ENCODE data around the gene SRCAP.
A peak's percentile ranks its signal among the peaks of the same experiment; 100 is the strongest.

Gene SRCAP

GRCh38 chr16:30652718-30653117 is 46.3 kb upstream of the SRCAP start:
- TF ChIP-seq USF1 (IDR thresholded peaks at IDR 0.05) (no peak), YY1 (IDR thresholded peaks at IDR 0.05; ENCODE audit: low read depth) (no peak), REST (IDR thresholded peaks at IDR 0.05; ENCODE audit: low read depth) (no peak), TCF12 (IDR thresholded peaks at IDR 0.05; ENCODE audit: low read depth) (no peak), NFIC (IDR thresholded peaks at IDR 0.05) (no peak), TEAD4 (IDR thresholded peaks at IDR 0.05) (no peak)

- TF ChIP-seq RAD21 (IDR thresholded peaks at IDR 0.05; ENCODE audit: low read depth), result no peak
These were observed 44.1 kb upstream of the SRCAP start for GRCh38 chr16:30654856-30655255.

- TF ChIP-seq EGR1 (IDR thresholded peaks at IDR 0.05) (no peak), NFIC (IDR thresholded peaks at IDR 0.05) (no peak), USF1 (IDR thresholded peaks at IDR 0.05) (no peak), CREB1 (IDR thresholded peaks at IDR 0.05; ENCODE audit: low read depth) (no peak), MAX (IDR thresholded peaks at IDR 0.05) (no peak), FOXM1 (IDR thresholded peaks at IDR 0.05; ENCODE audit: borderline replicate concordance, low read depth) (no peak), YY1 (IDR thresholded peaks at IDR 0.05; ENCODE audit: low read depth) (no peak), TCF12 (IDR thresholded peaks at IDR 0.05; ENCODE audit: low read depth) (no peak), RAD21 (IDR thresholded peaks at IDR 0.05; ENCODE audit: low read depth) (no peak), TEAD4 (IDR thresholded peaks at IDR 0.05) (no peak), EP300 (IDR thresholded peaks at IDR 0.05; ENCODE audit: borderline replicate concordance) (no peak), ZBTB7A (IDR thresholded peaks at IDR 0.05; ENCODE audit: low read depth) (no peak), TAF1 (IDR thresholded peaks at IDR 0.05; ENCODE audit: low read depth) (no peak), CEBPB (IDR thresholded peaks at IDR 0.05) (no peak)
These were observed 43.1 kb upstream of the SRCAP start for GRCh38 chr16:30655815-30656347.

GRCh38 chr16:30656388-30656787 is 42.6 kb upstream of the SRCAP start:
- TF ChIP-seq CREB1 (IDR thresholded peaks at IDR 0.05; ENCODE audit: low read depth) (no peak), EGR1 (IDR thresholded peaks at IDR 0.05) (no peak), TEAD4 (IDR thresholded peaks at IDR 0.05) (no peak), TCF12 (IDR thresholded peaks at IDR 0.05; ENCODE audit: low read depth) (no peak), RAD21 (IDR thresholded peaks at IDR 0.05; ENCODE audit: low read depth) (no peak), YY1 (IDR thresholded peaks at IDR 0.05; ENCODE audit: low read depth) (no peak), TAF1 (IDR thresholded peaks at IDR 0.05; ENCODE audit: low read depth) (no peak), USF1 (IDR thresholded peaks at IDR 0.05) (no peak), NFIC (IDR thresholded peaks at IDR 0.05) (no peak), FOXM1 (IDR thresholded peaks at IDR 0.05; ENCODE audit: borderline replicate concordance, low read depth) (no peak), ZBTB7A (IDR thresholded peaks at IDR 0.05; ENCODE audit: low read depth) (no peak)

GRCh38 chr16:30656974-30657865 is 41.8 kb upstream of the SRCAP start:
- TF ChIP-seq TEAD4 (IDR thresholded peaks at IDR 0.05) (0 out of 2 replicates have a peak, but pooled peaks have one; percentile 29), NFIC (IDR thresholded peaks at IDR 0.05) (0 out of 2 replicates have a peak, but pooled peaks have one; percentile 31), YY1 (IDR thresholded peaks at IDR 0.05; ENCODE audit: low read depth) (no peak; the same call in 1 of the 2 replicates), TCF12 (IDR thresholded peaks at IDR 0.05; ENCODE audit: low read depth) (0 out of 2 replicates have a peak, but pooled peaks have one; percentile 53), CREB1 (IDR thresholded peaks at IDR 0.05; ENCODE audit: low read depth) (no peak), REST (IDR thresholded peaks at IDR 0.05; ENCODE audit: low read depth) (no peak)

All from Ishikawa (cell line).